ENCODE measurements around the gene ATOX1.

GRCh38 chr5:151730381-151730780 is 28.1 kb downstream of the ATOX1 start:
- TF ChIP-seq CTCF (IDR thresholded peaks at IDR 0.05) (no peak), REST (IDR thresholded peaks at IDR 0.05; ENCODE audit: insufficient read depth in 1 of 2, low read depth in 2 of 2, low read length in 1 of 2) (no peak)
